Measurements from ENCODE around the gene ZMPSTE24.

GRCh38 chr1:40312238-40313205 lies 54.5 kb downstream of the ZMPSTE24 start:
- TF ChIP-seq POLR2AphosphoS5 (IDR thresholded peaks at IDR 0.05; ENCODE audit: insufficient read depth in 1 of 2, low read depth in 1 of 2) (no peak), CTCF (IDR thresholded peaks at IDR 0.05) (no peak)

All from vagina (tissue), 2 donors.